Left lobe of liver (tissue), 2 donors: ENCODE data around the gene TLX1. TPM values are rescaled to one million over a fixed set of nuclear protein-coding genes. Genes with fewer than 3 reads are reported as not detected.

Experiments used
- ATAC-seq: fragments of 200-7000 bp; cut with Tn5 transposase; one replicate; pipeline ENCODE4 v1.9.1; 2020; ENCODE audit warnings: mild to moderate bottlenecking, moderate library complexity
- DNase-seq: peaks from one replicate; pipeline ENCODE4 v3.0.0-alpha.2; 2020; ENCODE audit warnings: low spot score
- total RNA-seq: library from RNA; stranded (reverse); gene quantifications from one replicate; pipeline ENCODE4 v1.2.1, GENCODE V29; 2021
- donor health status: DM: no; HTN: no; CAD: no; lungs with moderate emphysema.
- donor health status: DM: no; HTN: yes; CAD: no.

The TLX1 gene
- total RNA-seq, 1 donor from 2014 or later, result 1.3 TPM

- ATAC-seq (no peak), DNase-seq (no peak)
Measured at GRCh38 chr10:101111547-101111946, 19.6 kb upstream of the TLX1 start.

- peak; percentile 95 for ATAC-seq
- DNase-seq, result peak; percentile 69
Measured at GRCh38 chr10:101112799-101113594, 18.1 kb upstream of the TLX1 start.

- ATAC-seq (no peak), DNase-seq (no peak)
Measured at GRCh38 chr10:101113890-101114403, 17.2 kb upstream of the TLX1 start.

- ATAC-seq, result no peak
- DNase-seq, result no peak
Measured at GRCh38 chr10:101114646-101115045, 16.5 kb upstream of the TLX1 start.

DNA sequence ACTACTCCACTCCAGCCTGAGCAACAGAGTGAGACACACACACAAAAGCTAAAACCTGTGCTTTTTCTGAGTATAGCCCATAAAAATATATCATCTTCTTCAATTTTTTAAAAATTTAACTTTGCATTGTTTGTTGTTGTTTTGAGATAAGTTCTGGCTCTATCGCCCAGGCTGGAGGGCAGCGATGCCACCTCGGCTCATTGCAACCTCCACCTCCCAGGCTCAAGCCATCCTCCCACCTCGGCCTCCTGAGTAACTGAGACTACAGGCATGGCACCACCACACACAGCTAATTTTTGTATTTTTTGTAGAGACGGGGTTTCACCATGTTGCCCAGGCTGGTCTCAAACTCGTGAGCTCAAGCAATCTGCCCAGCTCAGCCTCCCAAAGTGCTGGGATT, 14.3 kb upstream of the TLX1 start:
- DNase-seq, result no peak
- ATAC-seq, result no peak

GRCh38 chr10:101118031-101118430, 13.1 kb upstream of the TLX1 start:
- no peak for DNase-seq

DNA sequence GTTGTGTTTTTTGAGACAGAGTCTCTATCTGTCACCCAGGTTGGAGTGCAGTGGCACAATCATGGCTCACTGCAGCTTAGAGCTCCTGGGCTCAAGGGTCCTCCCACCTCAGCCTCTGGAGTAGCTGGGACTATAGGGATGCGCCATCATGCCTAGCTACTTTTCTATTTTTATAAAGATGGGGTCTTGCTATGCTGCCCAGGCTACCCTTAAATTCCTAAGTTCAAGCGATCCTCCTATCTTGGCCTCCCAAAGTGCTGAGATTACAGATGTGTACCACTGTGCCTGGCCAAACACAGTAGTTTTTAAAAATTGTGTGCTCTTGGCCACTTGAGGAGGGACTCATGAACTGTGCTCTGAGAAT, 10.6 kb upstream of the TLX1 start:
- DNase-seq (no peak), ATAC-seq (no peak)

More at GRCh38 chr10:101118031-101118430, 13.1 kb upstream of the TLX1 start:
- no peak for ATAC-seq

DNA sequence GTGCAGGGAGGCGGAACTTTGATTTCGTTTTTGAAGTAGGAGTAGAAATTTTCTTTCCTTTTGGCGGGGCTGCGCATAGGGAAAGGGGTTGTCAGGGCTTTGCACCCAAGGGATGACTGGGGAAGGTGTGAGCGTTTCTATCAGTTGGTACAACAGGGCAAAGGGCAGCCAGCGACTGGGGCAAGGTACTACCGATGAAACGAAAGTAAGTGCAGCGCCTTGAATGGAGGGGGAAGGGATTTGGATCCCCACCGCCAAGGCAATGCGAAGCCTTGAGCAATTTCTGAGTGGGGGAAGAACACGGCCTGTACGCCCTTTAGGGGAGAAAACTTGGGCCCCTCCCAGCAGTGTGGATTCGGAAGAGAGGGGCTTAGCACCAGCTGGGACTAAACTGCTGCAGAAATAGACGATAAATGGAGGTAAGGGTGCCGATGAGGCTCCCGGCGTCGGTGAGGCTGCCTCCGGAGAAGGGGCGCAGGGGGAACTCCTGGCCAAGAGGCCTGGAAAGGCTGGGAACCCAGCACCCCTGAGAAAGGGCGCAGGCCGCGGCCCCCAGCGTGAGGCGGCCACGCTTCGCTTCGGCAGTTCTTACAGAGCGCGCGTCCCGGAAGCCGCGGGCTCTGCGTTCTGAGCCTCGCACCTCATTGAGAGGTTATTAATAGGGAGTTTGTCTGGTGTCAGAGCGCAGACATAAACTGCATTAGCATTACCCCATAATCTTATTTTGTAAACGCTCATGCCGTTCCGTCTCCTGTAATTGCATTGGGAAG, 10.0 kb upstream of the TLX1 start:
- ATAC-seq (peak; percentile 94), DNase-seq (peak; percentile 80)

DNA sequence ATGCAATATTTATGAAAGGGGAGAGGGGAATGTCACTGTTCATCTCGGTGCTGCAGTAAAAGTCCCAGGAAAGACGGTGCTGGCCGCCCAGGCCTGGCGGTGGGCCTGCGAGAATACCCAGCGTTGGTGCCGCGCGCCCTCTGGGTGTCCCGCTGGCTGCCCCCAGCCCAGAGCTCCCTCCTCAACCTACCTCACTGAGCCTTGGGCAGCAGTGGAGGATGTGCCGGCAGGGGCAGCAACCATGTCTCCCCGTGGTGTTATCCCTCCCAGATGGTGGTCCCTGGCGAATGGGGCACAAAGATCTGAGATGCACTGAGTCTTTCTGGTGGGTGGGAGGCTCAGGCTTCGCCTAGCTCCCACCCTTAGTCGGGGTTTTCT, 9.5 kb upstream of the TLX1 start:
- DNase-seq (no peak), ATAC-seq (peak; percentile 27)

DNA sequence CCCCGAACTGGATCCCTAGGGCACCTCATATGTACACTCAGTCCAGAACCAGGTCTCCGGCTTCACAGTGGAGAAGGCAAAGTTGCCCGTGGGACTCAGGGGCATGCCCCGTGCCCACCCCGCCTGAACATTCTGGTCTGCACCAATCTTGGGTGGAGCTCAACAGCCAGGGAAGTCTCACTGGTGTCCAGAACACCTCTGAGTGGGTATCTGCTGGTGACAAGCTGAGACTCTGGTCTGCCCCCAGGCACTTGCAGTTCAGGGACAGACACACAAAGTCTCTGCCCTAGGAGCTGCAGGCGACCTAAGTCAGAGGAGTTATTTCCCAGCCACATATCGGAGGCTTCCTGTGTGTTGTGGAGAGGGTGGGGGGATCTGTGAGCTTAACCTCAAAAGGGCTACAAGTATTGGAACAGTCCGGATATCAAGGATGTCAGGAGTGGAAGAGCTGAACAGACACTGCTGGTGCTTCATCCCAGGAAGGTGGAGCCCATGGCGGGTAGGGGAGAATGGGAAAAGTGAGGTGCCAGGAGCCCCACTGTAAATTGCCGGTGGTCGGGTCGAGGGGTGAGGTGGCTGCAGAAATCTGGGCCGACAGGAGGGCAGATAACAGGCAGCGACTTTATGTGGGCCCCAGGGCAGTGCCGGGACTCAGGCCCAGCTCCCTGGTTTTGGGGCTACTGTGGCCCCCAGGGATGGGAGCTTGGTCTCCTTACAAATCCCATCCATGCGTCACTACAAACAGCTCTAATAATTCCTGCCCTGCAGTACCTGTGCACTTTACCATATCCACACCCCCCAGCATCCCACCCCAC, 8.6 kb upstream of the TLX1 start:
- no peak for DNase-seq
- ATAC-seq, result no peak

- DNase-seq, result no peak
- ATAC-seq, result no peak
Measured at GRCh38 chr10:101123085-101123814, 7.8 kb upstream of the TLX1 start.

DNA sequence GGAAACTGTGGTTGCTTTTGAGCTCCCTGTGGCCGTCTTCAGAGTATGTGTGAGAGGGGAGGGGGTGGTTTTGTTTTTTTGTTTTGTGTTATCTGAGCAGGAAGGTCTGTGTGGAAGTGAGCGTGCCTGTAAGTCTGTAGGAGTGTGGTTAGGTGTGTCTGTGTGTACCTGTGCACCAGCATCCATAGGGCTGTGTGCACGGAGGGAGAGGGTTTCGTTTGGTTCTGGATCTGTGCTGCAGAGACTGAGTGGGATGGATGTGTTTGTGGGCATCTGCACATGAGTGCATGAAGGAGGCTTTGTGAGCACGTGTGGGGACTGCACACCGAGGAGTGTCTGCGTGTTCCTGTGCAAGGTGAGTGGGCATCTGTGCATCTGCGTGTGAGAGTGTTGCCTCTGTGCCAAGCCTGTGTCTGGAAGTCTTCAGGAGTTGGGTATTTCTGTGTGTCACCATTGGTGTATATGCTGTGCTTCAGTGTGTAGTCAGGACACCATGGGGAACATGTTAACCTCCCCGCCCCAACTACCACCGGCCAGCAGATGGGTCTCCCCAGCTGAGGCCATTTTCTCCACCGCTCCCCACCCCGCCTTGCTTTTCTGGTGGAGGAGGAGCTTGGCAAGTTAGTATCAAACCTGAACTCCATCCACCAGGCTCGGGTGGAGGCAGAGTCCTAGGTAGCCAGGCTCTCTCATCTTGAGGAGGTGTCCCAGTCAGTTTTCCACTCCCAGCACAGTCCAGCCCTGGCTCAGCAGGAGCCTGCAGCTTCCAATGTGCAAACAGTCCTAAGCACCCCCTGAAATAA, 7.1 kb upstream of the TLX1 start:
- ATAC-seq, result no peak
- DNase-seq, result no peak

- ATAC-seq (no peak), DNase-seq (no peak)
Measured at GRCh38 chr10:101124933-101125332, 6.2 kb upstream of the TLX1 start.

DNA sequence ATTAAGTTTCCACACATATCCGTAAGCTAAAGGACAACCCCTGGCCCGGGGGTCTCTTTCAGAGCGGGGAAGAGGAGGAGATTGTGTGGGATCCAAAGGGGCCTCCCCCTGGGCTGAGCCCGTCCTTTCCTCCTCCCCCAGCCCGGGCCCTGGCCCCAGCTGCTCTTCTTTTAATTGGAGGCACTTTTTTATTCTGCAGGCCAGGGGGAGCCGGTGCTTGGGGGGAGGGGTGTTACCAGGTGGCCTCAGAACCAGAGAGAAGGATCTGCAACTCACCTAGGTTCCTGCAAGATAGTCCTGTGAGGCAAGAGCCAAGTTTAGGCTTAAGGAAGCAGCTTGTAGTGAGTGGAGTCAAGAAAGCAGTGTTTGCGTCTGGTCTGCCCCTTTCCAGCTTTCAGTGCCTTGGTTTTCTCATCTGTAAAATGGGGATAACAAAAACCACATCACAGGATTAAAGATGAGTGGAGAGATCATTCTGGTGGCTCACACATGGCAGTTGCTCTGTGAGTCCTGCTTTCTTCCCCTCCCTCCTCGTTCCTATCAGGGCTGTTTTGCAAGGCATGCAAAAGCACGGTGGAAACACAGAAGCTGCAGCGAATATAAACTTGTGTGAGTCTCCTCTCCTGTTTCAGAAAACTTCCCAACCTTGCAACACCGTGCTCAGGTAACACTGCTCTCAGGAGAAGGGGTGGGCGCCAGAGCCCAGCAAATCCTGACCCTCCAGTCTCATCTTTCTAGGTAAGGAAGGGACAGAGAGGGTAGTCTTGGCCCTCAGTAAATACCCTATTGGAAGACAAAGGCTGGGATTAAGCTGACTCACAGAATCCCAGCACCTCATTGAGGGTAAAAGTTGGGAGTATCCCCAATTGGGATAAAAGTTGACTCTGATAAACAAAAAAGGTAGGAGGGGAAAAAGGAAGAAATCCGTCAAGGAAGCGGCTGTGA, 4.1 kb upstream of the TLX1 start:
- no peak for DNase-seq

GRCh38 chr10:101130141-101130540, 959 bp upstream of the TLX1 start:
- ATAC-seq (no peak), DNase-seq (no peak)

More for the DNA sequence above, 4.1 kb upstream of the TLX1 start:
- ATAC-seq, result no peak

DNA sequence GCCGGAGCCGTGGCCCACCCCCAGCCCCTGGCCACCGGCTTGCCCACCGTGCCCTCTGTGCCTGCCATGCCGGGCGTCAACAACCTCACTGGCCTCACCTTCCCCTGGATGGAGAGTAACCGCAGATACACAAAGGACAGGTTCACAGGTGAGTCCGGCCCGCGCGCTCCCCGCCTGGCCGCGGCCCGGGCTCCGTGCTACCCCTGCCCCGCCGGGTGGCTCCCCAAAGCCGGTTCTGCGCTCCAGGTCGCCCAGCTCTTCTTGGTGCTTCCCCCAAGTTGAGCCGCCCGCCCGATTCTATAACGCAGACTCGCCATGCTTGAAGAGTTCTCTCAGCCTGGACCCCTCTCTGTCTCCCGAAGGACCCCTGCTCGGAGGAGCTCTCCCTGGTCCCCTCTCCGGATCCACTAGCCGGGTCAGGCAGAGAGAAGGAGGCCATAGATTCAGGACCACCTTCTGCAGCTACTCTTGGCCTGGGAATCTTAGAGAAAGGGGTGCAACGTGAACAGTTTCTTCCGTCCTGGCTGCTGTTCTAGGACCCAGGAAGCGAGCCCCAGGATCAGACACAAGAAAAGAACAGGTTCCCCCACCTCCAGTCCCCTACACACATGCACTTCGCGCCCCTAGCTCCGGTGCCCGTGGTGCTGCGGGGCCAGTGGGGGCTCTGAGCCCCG, 999 bp downstream of the TLX1 start:
- peak; percentile 37 for ATAC-seq
- no peak for DNase-seq

GRCh38 chr10:101132636-101133473, 1.8 kb downstream of the TLX1 start:
- ATAC-seq (no peak), DNase-seq (no peak)
